HepG2 (cell line): Measurements from ENCODE around the gene SUB1. TPM values are rescaled to one million over a fixed set of nuclear protein-coding genes. Genes with fewer than 3 reads are reported as not detected.

ENCODE experiments used
- NFAT5 ChIP-seq: sonication (generic); formaldehyde crosslinking; IDR thresholded peaks from 2 replicates; pipeline ENCODE4 v1.4.0; 2020; ENCODE audit warnings: missing genetic modification reagents
- POGK ChIP-seq: sonication (generic); formaldehyde crosslinking; conservative IDR thresholded peaks from 2 replicates; pipeline ENCODE4 v1.8.0; 2022; ENCODE audit warnings: mild to moderate bottlenecking, moderate library complexity, missing genetic modification reagents
- PRDM15 ChIP-seq: sonication (generic); formaldehyde crosslinking; IDR thresholded peaks from 2 replicates; pipeline ENCODE4 v1.4.0; 2020; ENCODE audit warnings: missing genetic modification reagents
- PTBP1 ChIP-seq: fragments of 200-400 bp; formaldehyde crosslinking; IDR thresholded peaks from 2 replicates; pipeline ENCODE4 v1.6.1; 2018; ENCODE audit warnings: low read length, low read depth; ENCODE audit not compliant: poor library complexity, severe bottlenecking
- RBFOX2 ChIP-seq: fragments of 200-400 bp; formaldehyde crosslinking; IDR thresholded peaks from 2 replicates; pipeline ENCODE4 v1.6.1; 2017; ENCODE audit warnings: low read depth, mild to moderate bottlenecking, low read length
- RFXAP ChIP-seq: sonication (generic); formaldehyde crosslinking; IDR thresholded peaks from 2 replicates; pipeline ENCODE4 v1.4.0; 2020; ENCODE audit warnings: missing genetic modification reagents, borderline replicate concordance
- SUZ12 ChIP-seq: fragments of 150-350 bp; IDR thresholded peaks from 2 replicates; pipeline ENCODE4 v1.6.1; 2014; ENCODE audit warnings: low read depth, low read length
- ZBTB42 ChIP-seq: sonication (generic); formaldehyde crosslinking; IDR thresholded peaks from 2 replicates; pipeline ENCODE4 v1.5.0; 2020; ENCODE audit warnings: mild to moderate bottlenecking, missing genetic modification reagents
- ZNF232 ChIP-seq: sonication (generic); formaldehyde crosslinking; IDR thresholded peaks from 2 replicates; pipeline ENCODE4 v1.4.0; 2020; ENCODE audit warnings: missing genetic modification reagents, borderline replicate concordance
- ZNF281 ChIP-seq: sonication (generic); formaldehyde crosslinking; IDR thresholded peaks from 2 replicates; pipeline ENCODE4 v1.4.0; 2020; ENCODE audit warnings: missing genetic modification reagents, borderline replicate concordance
- ZNF331 ChIP-seq: sonication (generic); formaldehyde crosslinking; IDR thresholded peaks from 2 replicates; pipeline ENCODE4 v1.4.0; 2020; ENCODE audit warnings: missing genetic modification reagents
- ZNF567 ChIP-seq: sonication (generic); formaldehyde crosslinking; IDR thresholded peaks from 2 replicates; pipeline ENCODE4 v1.8.1; 2023; ENCODE audit warnings: mild to moderate bottlenecking, missing genetic modification reagents, borderline replicate concordance
- ZNF619 ChIP-seq: sonication (generic); formaldehyde crosslinking; IDR thresholded peaks from 2 replicates; pipeline ENCODE4 v1.4.0; 2020; ENCODE audit warnings: mild to moderate bottlenecking, missing genetic modification reagents
- polyA plus RNA-seq, 8 experiments: library from polyadenylated mRNA; depleted of rRNA in 3 of 8; stranded (reverse) in 7 of 8; unstranded in 1 of 8; fragments of >200 nt; fragmentation: Illumina TruSeq in 4 of 8; extraction: Trizol in 4 of 8; gene quantifications; 2 replicates each; pipeline versions ENCODE4 v1.2.1 to v1.2.3, GENCODE V29; 2011 to 2016; ENCODE audit warnings: low read depth in 4 of 8, missing spikeins in 1 of 8, mixed read lengths in 1 of 8; ENCODE audit not compliant: insufficient read depth in 1 of 8
- total RNA-seq, 5 experiments: library from RNA; depleted of rRNA; stranded (reverse); fragments of >200 nt; fragmentation: Illumina TruSeq; extraction: Trizol; gene quantifications; 2 replicates each; pipeline ENCODE4 v1.2.3, GENCODE V29; 2016; ENCODE audit warnings: low read depth in 1 of 5

The SUB1 gene
- total and polyA plus RNA-seq, 2 of the 13 experiments (the other 11 are each of a cell fraction or from before 2014, with no cell fraction given), result 182 to 693 TPM

GRCh38 chr5:32574540-32575175, 10.7 kb upstream of the SUB1 start (continued):
- TF ChIP-seq ZNF567 (CRISPR knock-in tag) (0 out of 2 replicates have a peak, but pooled peaks have one; percentile 29), SUZ12 (no peak), ZNF619 (CRISPR knock-in tag) (no peak), PRDM15 (peak; percentile 46; the same call in 1 of the 2 replicates), ZNF331 (CRISPR knock-in tag) (peak; percentile 77; the same call in 1 of the 2 replicates), ZBTB42 (CRISPR knock-in tag) (no peak), ZNF281 (CRISPR knock-in tag) (peak; percentile 35; the same call in 1 of the 2 replicates), PTBP1 (no peak), NFAT5 (CRISPR knock-in tag) (no peak), RFXAP (CRISPR knock-in tag) (no peak; the same call in none of the 2 replicates), POGK (CRISPR knock-in tag) (0 out of 2 replicates have a peak, but pooled peaks have one; percentile 36), RBFOX2 (0 out of 2 replicates have a peak, but pooled peaks have one; percentile 40), ZNF232 (CRISPR knock-in tag) (0 out of 2 replicates have a peak, but pooled peaks have one; percentile 21)
